ENCODE measurements around the gene FRMD4A. TPM values are rescaled to one million over a fixed set of nuclear protein-coding genes. Genes with fewer than 3 reads are reported as not detected.

FRMD4A gene
- total RNA-seq, 2 donors from 2014 or later: 55.9 to 81.0 TPM

- no peak for ATAC-seq (ENCODE audit: insufficient number of reproducible peaks, low FRiP score, low read depth)
Measured at GRCh38 chr10:14299556-14299955, 31.2 kb downstream of the FRMD4A start.

GRCh38 chr10:14296065-14296709 is 34.5 kb downstream of the FRMD4A start:
- no peak for DNase-seq (ENCODE audit: low spot score)
- peak; percentile 32 for ATAC-seq (ENCODE audit: insufficient number of reproducible peaks, low FRiP score, low read depth)
- H3K36me3 ChIP-seq: no peaks in the 10 kb centered on the region
- no peak overlapping the region for H3K27ac ChIP-seq
- H3K4me1 ChIP-seq (ENCODE audit: control insufficient read depth in 1 of 2, low read depth in 2 of 2): peaks cover 9 to 39% of the 10 kb centered on the region in 2 donors
- H3K4me3 ChIP-seq: no peak overlapping the region
- no peak for TF ChIP-seq CTCF (IDR thresholded peaks at IDR 0.05)
- H3K9me3 ChIP-seq: no peaks in the 10 kb centered on the region
- no peaks in the 10 kb centered on the region for H3K27me3 ChIP-seq (replicated peaks; ENCODE audit: insufficient read depth)

More at GRCh38 chr10:14299556-14299955, 31.2 kb downstream of the FRMD4A start:
- no peak for DNase-seq (ENCODE audit: low spot score)
- no peaks in the 10 kb centered on the region for H3K27me3 ChIP-seq (replicated peaks; ENCODE audit: insufficient read depth)
- no peaks in the 10 kb centered on the region for H3K9me3 ChIP-seq
- TF ChIP-seq CTCF (IDR thresholded peaks at IDR 0.05): no peak
- H3K4me1 ChIP-seq (ENCODE audit: control insufficient read depth in 1 of 2, low read depth in 2 of 2): peaks cover 9 to 24% of the 10 kb centered on the region in 2 donors
- no peak overlapping the region for H3K27ac ChIP-seq
- H3K36me3 ChIP-seq: no peaks in the 10 kb centered on the region
- no peak overlapping the region for H3K4me3 ChIP-seq

- Histone ChIP-seq H3K4me3 (no peak overlapping the region), H3K4me1 (ENCODE audit: control insufficient read depth in 1 of 2, low read depth in 2 of 2) (peaks cover 9 to 39% of the 10 kb centered on the region in 2 donors), H3K27me3 (replicated peaks; ENCODE audit: insufficient read depth) (no peaks in the 10 kb centered on the region), H3K27ac (no peak overlapping the region), H3K9me3 (no peaks in the 10 kb centered on the region), H3K36me3 (no peaks in the 10 kb centered on the region)
- ATAC-seq (ENCODE audit: insufficient number of reproducible peaks, low FRiP score, low read depth): no peak
- TF ChIP-seq CTCF (IDR thresholded peaks at IDR 0.05): no peak
- DNase-seq (ENCODE audit: low spot score): no peak
Measured at GRCh38 chr10:14294347-14295059, 36.2 kb downstream of the FRMD4A start.

GRCh38 chr10:14293526-14293925 is 37.2 kb downstream of the FRMD4A start:
- Histone ChIP-seq H3K36me3 (no peaks in the 10 kb centered on the region), H3K27me3 (replicated peaks; ENCODE audit: insufficient read depth) (no peaks in the 10 kb centered on the region), H3K27ac (no peak overlapping the region), H3K4me1 (ENCODE audit: control insufficient read depth in 1 of 2, low read depth in 2 of 2) (peaks cover 9 to 39% of the 10 kb centered on the region in 2 donors), H3K9me3 (no peaks in the 10 kb centered on the region), H3K4me3 (no peak overlapping the region)
- ATAC-seq (ENCODE audit: insufficient number of reproducible peaks, low FRiP score, low read depth) (no peak), DNase-seq (ENCODE audit: low spot score) (no peak)
- TF ChIP-seq CTCF (IDR thresholded peaks at IDR 0.05): no peak

GRCh38 chr10:14291296-14291695 is 39.4 kb downstream of the FRMD4A start:
- no peak overlapping the region for H3K27ac ChIP-seq
- H3K36me3 ChIP-seq: no peaks in the 10 kb centered on the region
- H3K27me3 ChIP-seq (replicated peaks; ENCODE audit: insufficient read depth): no peaks in the 10 kb centered on the region
- peaks cover 6 to 32% of the 10 kb centered on the region in 2 donors for H3K4me1 ChIP-seq (ENCODE audit: control insufficient read depth in 1 of 2, low read depth in 2 of 2)
- no peaks in the 10 kb centered on the region for H3K9me3 ChIP-seq
- no peak for DNase-seq (ENCODE audit: low spot score)
- TF ChIP-seq CTCF (IDR thresholded peaks at IDR 0.05): no peak
- no peak for ATAC-seq (ENCODE audit: insufficient number of reproducible peaks, low FRiP score, low read depth)
- no peak overlapping the region for H3K4me3 ChIP-seq
